CD14-positive monocyte (primary cell): ENCODE measurements around the gene OSBPL8. TPM values are rescaled to one million over a fixed set of nuclear protein-coding genes. Genes with fewer than 3 reads are reported as not detected.

Source experiments
- DNase-seq, 3 donors: peaks; one replicate each; pipeline ENCODE4 v3.0.0-alpha.2; 2011 to 2022
- H2AFZ ChIP-seq: 2 replicates; pipeline ENCODE4 v1.6.0; 2012; ENCODE audit warnings: mild to moderate bottlenecking, low read depth, low read length, inconsistent platforms; ENCODE audit not compliant: insufficient read depth, poor library complexity, severe bottlenecking
- H3K27ac ChIP-seq, 2 donors: 1 replicate in 1 of 2; 2 replicates in 1 of 2; pipeline ENCODE4 v1.5.1; 2012 to 2013; ENCODE audit warnings: low read length in 2 of 2, control low read depth in 1 of 2, inconsistent platforms in 1 of 2, low read depth in 1 of 2, mild to moderate bottlenecking in 1 of 2
- H3K27me3 ChIP-seq, 2 donors: one replicate each; pipeline versions ENCODE4 v1.6.0 to v1.6.1; 2011 to 2013; ENCODE audit warnings: low read length in 2 of 2; ENCODE audit not compliant: control insufficient read depth in 2 of 2, insufficient read depth in 2 of 2
- H3K36me3 ChIP-seq, 2 donors: replicated peaks in 1 of 2; 1 replicate in 1 of 2; 2 replicates in 1 of 2; pipeline versions ENCODE4 v1.5.1 to v1.6.1; 2012 to 2013; ENCODE audit warnings: low read length in 2 of 2, control low read depth in 1 of 2, inconsistent platforms in 1 of 2, mild to moderate bottlenecking in 1 of 2; ENCODE audit not compliant: insufficient read depth in 2 of 2, control insufficient read depth in 1 of 2
- H3K4me1 ChIP-seq, 2 donors: 1 replicate in 1 of 2; 2 replicates in 1 of 2; pipeline versions ENCODE4 v1.5.1 to v1.6.1; 2012 to 2013; ENCODE audit warnings: low read length in 2 of 2, control low read depth in 1 of 2, inconsistent platforms in 1 of 2, mild to moderate bottlenecking in 1 of 2, moderate library complexity in 1 of 2; ENCODE audit not compliant: insufficient read depth in 2 of 2, control insufficient read depth in 1 of 2
- H3K4me2 ChIP-seq: replicated peaks from 2 replicates; pipeline ENCODE3; 2012; ENCODE audit warnings: low read length, moderate library complexity, mild to moderate bottlenecking; ENCODE audit not compliant: poor library complexity, severe bottlenecking; ENCODE audit errors: extremely low read depth
- H3K4me3 ChIP-seq, 3 experiments: fragments of 200-600 bp in 1 of 3; sonication (generic) in 1 of 3; replicated peaks in 1 of 3; 1 replicate in 2 of 3; 2 replicates in 1 of 3; pipeline ENCODE4 v1.5.1; 2011 to 2013; ENCODE audit warnings: low read length in 3 of 3, mild to moderate bottlenecking in 3 of 3, control low read depth in 2 of 3, low read depth in 2 of 3, inconsistent platforms in 1 of 3, moderate library complexity in 1 of 3
- H3K79me2 ChIP-seq: 2 replicates; pipeline ENCODE4 v1.6.0; 2012; ENCODE audit warnings: mild to moderate bottlenecking, control low read depth, inconsistent platforms, low read length, moderate library complexity; ENCODE audit not compliant: insufficient read depth
- H3K9ac ChIP-seq: 2 replicates; pipeline ENCODE4 v1.6.0; 2017; ENCODE audit warnings: low read length, mild to moderate bottlenecking; ENCODE audit not compliant: insufficient read depth, poor library complexity, severe bottlenecking
- H3K9me3 ChIP-seq, 2 donors: replicated peaks in 1 of 2; 1 replicate in 1 of 2; 2 replicates in 1 of 2; pipeline versions ENCODE4 v1.5.1 to v1.6.1; 2012 to 2013; ENCODE audit warnings: low read length in 2 of 2, control low read depth in 1 of 2; ENCODE audit not compliant: control insufficient read depth in 1 of 2, insufficient read depth in 1 of 2
- H4K20me1 ChIP-seq: 2 replicates; pipeline ENCODE4 v1.6.0; 2012; ENCODE audit warnings: mild to moderate bottlenecking, low read length, control low read depth, moderate library complexity; ENCODE audit not compliant: insufficient read depth
- H3K27ac Mint-ChIP-seq, 7 donors: one replicate each; pipeline ENCODE4 v1.8.0; 2020; ENCODE audit warnings: mild to moderate bottlenecking in 7 of 7, mixed read lengths in 7 of 7, moderate library complexity in 6 of 7, inconsistent platforms in 2 of 7
- H3K27me3 Mint-ChIP-seq, 3 donors: one replicate each; pipeline ENCODE4 v1.8.0; 2021 to 2022; ENCODE audit warnings: low read depth in 3 of 3, mild to moderate bottlenecking in 3 of 3, mixed read lengths in 3 of 3, moderate library complexity in 3 of 3, inconsistent platforms in 1 of 3
- H3K36me3 Mint-ChIP-seq, 2 donors: one replicate each; pipeline ENCODE4 v1.8.0; 2020; ENCODE audit warnings: mixed read lengths in 2 of 2, inconsistent platforms in 1 of 2, mild to moderate bottlenecking in 1 of 2
- H3K4me1 Mint-ChIP-seq: one replicate; pipeline ENCODE4 v1.8.0; 2020; ENCODE audit warnings: mild to moderate bottlenecking, mixed read lengths
- H3K4me3 Mint-ChIP-seq, 2 donors: one replicate each; pipeline ENCODE4 v1.8.0; 2020; ENCODE audit warnings: mild to moderate bottlenecking in 2 of 2, mixed read lengths in 2 of 2, moderate library complexity in 1 of 2
- H3K9me3 Mint-ChIP-seq, 7 donors: one replicate each; pipeline ENCODE4 v1.8.0; 2020 to 2022; ENCODE audit warnings: mixed read lengths in 7 of 7, mild to moderate bottlenecking in 6 of 7, moderate library complexity in 6 of 7, inconsistent platforms in 2 of 7
- WGBS: methylation state at CpG from one replicate; pipeline ENCODE4 v1.1.5; 2013; ENCODE audit warnings: missing lambda C conversion rate; ENCODE audit not compliant: insufficient coverage; 5-methylcytosine and 5-hydroxymethylcytosine counted together
- intact Hi-C, 2 donors: fragments of 100-400 bp; cut with micrococcal nuclease; formaldehyde crosslinking; loops; one replicate each; pipeline versions ENCODE4 v1.15.0 to v1.15.1; 2023
- polyA plus RNA-seq, 3 donors: library from polyadenylated mRNA; depleted of rRNA in 1 of 3; unstranded in 2 of 3; stranded (reverse) in 1 of 3; fragments of 300-500 nt in 2 of 3; fragments of >200 nt in 1 of 3; fragmentation: Illumina TruSeq in 2 of 3; gene quantifications; 1 replicate in 2 of 3; 2 replicates in 1 of 3; pipeline ENCODE4 v1.2.3, GENCODE V29; 2012 to 2021
- TF ChIP-seq, protein P1 (sequence below): fragments of 200-600 bp; IDR thresholded peaks from one replicate; pipeline ENCODE4 v1.8.0; 2022; ENCODE audit warnings: antibody characterized with exemption, mild to moderate bottlenecking

OSBPL8 gene
- polyA plus RNA-seq, 3 donors, result 25.3 to 167 (median 147) TPM

DNA sequence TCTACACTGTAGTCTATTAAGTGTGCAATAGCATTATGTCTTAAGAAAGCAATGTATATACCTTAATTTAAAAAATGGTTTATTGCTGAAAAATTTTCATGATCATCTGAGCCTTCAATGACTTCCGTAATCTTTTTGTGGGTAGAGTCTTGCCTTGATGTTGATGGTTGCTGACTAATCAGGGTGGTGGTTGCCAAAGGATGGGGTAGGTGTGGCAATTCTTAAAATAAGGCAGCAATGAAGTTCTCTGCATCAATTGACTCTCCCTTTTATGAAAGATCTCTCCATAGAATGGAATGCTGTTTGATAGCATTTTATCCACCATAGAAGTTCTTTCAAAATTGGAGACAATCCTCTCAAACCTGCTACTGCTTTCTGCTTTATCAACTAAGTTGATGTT lies 252.5 kb downstream of the OSBPL8 start:
- no peaks in the 10 kb centered on the region for H3K36me3 Mint-ChIP-seq
- Histone ChIP-seq H3K4me1 (no peaks in the 10 kb centered on the region), H4K20me1 (no peaks in the 10 kb centered on the region), H2AFZ (no peak overlapping the region), H3K79me2 (no peaks in the 10 kb centered on the region), H3K4me2 (no peak overlapping the region), H3K9me3 (no peaks in the 10 kb centered on the region), H3K27ac (no peak overlapping the region), H3K27me3 (no peaks in the 10 kb centered on the region), H3K36me3 (no peaks in the 10 kb centered on the region), H3K9ac (no peak overlapping the region), H3K4me3 (no peak overlapping the region)
- intact Hi-C loops, result no loop called here
- no peak overlapping the region for H3K27ac Mint-ChIP-seq
- TF ChIP-seq, protein P1, sequence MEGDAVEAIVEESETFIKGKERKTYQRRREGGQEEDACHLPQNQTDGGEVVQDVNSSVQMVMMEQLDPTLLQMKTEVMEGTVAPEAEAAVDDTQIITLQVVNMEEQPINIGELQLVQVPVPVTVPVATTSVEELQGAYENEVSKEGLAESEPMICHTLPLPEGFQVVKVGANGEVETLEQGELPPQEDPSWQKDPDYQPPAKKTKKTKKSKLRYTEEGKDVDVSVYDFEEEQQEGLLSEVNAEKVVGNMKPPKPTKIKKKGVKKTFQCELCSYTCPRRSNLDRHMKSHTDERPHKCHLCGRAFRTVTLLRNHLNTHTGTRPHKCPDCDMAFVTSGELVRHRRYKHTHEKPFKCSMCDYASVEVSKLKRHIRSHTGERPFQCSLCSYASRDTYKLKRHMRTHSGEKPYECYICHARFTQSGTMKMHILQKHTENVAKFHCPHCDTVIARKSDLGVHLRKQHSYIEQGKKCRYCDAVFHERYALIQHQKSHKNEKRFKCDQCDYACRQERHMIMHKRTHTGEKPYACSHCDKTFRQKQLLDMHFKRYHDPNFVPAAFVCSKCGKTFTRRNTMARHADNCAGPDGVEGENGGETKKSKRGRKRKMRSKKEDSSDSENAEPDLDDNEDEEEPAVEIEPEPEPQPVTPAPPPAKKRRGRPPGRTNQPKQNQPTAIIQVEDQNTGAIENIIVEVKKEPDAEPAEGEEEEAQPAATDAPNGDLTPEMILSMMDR, result no peak
- peaks cover 0 to 5% (median 2%) of the 10 kb centered on the region in 3 donors for H3K27me3 Mint-ChIP-seq
- H3K4me3 Mint-ChIP-seq, result no peak overlapping the region
- H3K4me1 Mint-ChIP-seq, result no peaks in the 10 kb centered on the region
- peaks cover 0 to 5% (median 0%) of the 10 kb centered on the region in 7 donors for H3K9me3 Mint-ChIP-seq
- no peak for DNase-seq
- no CpG with 5 or more reads among the region's 1 CpG for WGBS

DNA sequence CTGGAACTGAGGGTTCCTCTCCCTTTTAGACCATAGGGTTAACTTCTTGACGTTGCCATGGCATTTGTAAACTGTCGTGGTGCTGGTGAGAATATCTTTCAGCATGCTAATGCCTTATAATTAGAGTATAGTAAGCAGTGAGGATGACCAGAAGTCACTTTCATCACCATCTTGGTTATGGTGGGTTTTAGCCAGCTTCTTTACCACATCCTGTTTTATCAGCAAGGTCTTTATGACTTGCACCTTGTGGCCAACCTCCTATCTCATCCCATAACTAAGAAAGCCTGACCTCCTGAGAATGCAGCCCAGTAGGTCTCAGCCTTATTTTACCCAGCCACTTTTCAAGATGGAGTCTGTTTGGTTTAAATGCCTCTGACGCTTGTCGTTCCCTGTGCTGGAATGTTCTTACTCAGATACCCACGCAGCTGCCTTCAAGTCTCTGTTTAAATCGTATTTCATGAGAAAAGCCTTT lies 255.5 kb downstream of the OSBPL8 start:
- no peaks in the 10 kb centered on the region for H3K79me2 ChIP-seq
- H3K4me3 ChIP-seq, result no peak overlapping the region
- no peaks in the 10 kb centered on the region for H3K4me1 ChIP-seq
- H3K27me3 ChIP-seq, result no peaks in the 10 kb centered on the region
- Mint-ChIP-seq H3K9me3 (peaks cover 0 to 4% (median 0%) of the 10 kb centered on the region in 7 donors), H3K27ac (no peak overlapping the region), H3K36me3 (no peaks in the 10 kb centered on the region), H3K4me3 (no peak overlapping the region), H3K4me1 (no peaks in the 10 kb centered on the region), H3K27me3 (peaks cover 0 to 2% (median 2%) of the 10 kb centered on the region in 3 donors)
- DNase-seq, result no peak
- H4K20me1 ChIP-seq, result no peaks in the 10 kb centered on the region
- H3K27ac ChIP-seq, result no peak overlapping the region
- 92% methylated on average over 4 of the region's 6 CpGs for WGBS
- no peak overlapping the region for H3K9ac ChIP-seq
- no peaks in the 10 kb centered on the region for H3K36me3 ChIP-seq
- H2AFZ ChIP-seq, result no peak overlapping the region
- no peak overlapping the region for H3K4me2 ChIP-seq
- TF ChIP-seq, protein P1, result no peak
- intact Hi-C loops, result no loop called here
- no peaks in the 10 kb centered on the region for H3K9me3 ChIP-seq
